CD4-positive, alpha-beta T cell treated with Interleukin-15 for 4 hours (primary cell): ENCODE results near the gene PARP2.
"Not testable (repeated sequence)": the region's sequence is repeated elsewhere in the genome, so short reads cannot be mapped to it uniquely, and the experiment has no call there.

ENCODE experiments used
- DNase-seq: peaks from one replicate; pipeline ENCODE4 v3.0.0-alpha.2; 2020; ENCODE audit warnings: low spot score

Gene PARP2

DNA sequence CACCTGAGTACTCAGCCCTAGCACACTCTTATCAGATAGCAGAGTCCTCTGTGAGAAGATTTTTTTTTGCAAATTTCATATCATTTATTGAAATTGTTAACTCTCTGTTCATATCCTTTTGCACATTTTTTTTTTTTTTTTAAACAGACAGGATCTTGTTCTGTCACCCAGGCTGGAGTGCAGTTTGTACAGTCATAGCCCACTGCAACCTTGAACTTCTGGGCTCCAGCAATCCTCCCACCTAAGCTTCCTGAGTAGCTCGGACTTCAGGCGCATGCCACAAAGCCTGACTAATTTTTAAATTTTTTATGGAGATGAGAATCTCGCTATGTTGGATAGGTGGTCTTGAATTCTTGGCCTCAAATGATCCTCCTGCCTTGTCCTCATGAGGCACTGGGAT is 4.3 kb downstream of the PARP2 start:
- no peak for DNase-seq

- no peak for DNase-seq
These were observed 6.8 kb downstream of the PARP2 start for GRCh38 chr14:20350282-20350681.

DNA sequence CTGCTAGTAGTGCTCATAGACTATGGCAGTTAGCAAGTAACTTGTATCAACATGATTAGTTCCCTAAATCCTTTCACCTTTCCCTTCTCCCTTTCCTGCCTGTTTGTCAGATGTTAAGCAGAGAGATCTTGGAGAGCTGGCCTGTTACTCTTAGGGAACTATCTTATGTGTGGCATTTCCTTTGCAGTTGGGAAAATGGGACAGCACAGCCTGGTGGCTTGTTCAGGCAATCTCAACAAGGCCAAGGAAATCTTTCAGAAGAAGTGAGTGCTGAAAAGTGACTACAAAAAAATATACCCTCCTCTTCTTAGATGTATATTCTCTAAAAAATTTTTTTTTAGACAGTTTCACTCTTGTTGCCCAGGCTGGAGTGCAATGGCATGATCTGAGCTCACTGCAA is 7.4 kb downstream of the PARP2 start:
- no peak for DNase-seq

- DNase-seq, result no peak
These were observed 13.0 kb downstream of the PARP2 start for GRCh38 chr14:20356422-20356821.

DNA sequence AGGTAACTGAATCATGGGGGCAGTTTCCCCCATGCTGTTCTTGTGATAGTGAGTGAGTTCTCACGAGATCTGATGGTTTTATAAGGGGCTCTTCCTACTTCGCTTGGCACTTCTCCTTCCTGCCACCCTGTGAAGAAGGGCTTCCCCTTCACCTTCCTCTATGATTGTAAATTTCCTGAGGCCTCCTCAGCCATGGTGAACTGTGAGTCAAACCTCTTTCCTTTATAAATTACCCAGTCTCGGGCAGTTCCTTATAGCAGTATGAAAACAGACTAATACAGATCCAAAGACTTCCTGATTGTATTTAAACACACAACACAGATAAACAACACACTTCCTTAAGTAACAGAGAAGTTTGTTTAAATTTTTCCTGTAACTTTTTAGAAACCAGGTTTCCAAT is 15.0 kb downstream of the PARP2 start:
- DNase-seq, result not testable (repeated sequence)

- DNase-seq, result no peak
These were observed 22.5 kb downstream of the PARP2 start for GRCh38 chr14:20365928-20366327.

- no peak for DNase-seq
These were observed 29.4 kb downstream of the PARP2 start for GRCh38 chr14:20372796-20373195.

- DNase-seq, result no peak
These were observed 32.0 kb downstream of the PARP2 start for GRCh38 chr14:20375471-20375870.

DNA sequence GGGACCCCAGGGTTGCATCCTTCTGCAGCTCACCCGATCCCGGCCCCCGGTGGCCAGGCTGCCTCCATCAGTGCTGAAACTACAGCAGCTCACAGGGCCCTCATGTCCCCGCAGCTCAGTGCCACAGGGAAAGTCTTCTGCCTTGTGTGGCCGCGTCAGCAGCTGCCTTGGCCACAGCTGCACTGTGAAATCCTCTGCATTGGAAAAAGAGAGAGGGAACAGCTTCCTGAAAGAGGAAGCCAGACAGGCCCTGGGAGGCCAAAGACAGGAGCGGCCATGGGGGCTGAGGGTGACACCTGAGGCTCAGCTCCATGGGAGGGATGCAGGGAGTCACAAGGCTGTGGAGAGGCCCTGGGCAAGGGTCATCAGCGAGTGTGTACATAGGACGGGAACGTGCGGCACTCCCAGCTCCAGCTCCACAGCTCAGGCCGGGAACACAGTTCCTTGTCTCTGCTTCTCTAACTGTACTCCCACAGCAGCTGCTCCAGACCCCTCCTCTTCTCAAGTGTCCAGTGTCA is 32.7 kb downstream of the PARP2 start:
- DNase-seq, result no peak

DNA sequence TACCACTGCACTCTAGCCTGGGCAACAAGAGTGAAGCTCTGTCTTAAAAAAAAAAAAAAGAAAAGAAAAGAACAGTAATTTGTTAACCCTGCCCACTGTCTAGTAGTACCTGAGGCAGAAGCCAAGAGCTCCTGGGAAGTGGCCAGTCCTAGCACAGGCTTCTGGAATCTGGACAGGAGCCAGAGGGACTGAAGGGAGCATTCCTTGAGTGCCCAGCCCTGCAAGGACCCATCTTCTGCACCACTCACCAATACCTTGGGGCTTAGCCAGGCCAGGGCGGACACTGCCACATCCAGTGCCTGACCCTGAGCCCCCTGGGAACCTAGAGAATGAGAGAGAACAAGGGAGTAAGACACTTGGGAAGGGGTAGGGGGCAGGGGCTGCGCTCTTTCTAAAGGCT is 33.7 kb downstream of the PARP2 start:
- no peak for DNase-seq

GRCh38 chr14:20379743-20380142 is 36.3 kb downstream of the PARP2 start:
- no peak for DNase-seq

DNA sequence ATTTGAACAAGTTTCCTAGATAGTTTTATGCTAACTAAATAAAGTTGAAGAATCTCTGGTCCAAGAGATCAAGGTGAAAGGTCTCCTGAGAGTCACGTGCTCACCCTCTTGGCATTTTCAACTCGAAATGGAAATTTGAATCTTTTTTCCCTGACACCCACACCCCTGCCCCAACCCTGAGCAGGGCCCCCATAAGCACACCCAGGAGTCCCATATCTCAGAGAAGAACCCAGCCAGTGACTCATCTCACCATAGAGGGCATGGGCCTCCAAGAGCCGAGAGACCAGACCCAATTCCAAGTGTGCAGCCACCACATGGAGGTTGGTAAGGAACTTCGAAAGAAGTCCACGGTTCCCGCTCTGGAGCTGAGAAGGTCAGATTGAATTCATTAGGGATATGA is 37.2 kb downstream of the PARP2 start:
- no peak for DNase-seq

DNA sequence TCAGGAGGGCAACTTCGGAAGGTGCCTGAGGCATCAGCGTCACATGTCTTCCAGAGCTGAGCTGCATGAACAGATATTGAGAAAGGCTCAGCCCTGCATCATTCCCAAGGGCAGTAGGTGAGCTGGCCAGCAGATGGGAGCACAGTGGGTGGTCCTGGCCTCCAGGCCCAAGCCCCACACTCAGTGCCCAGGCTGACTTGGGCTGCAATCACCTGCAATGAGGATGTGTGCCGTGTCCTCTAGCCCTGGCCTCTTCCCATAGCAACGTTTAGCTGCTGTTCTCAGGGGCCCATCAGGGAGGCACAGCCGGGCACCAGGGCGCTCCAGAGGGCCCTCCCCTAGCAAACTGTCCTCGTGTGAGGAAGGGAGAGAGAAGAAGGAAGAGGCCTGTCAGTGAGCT is 37.9 kb downstream of the PARP2 start:
- no peak for DNase-seq

GRCh38 chr14:20382526-20382925 is 39.1 kb downstream of the PARP2 start:
- no peak for DNase-seq

DNA sequence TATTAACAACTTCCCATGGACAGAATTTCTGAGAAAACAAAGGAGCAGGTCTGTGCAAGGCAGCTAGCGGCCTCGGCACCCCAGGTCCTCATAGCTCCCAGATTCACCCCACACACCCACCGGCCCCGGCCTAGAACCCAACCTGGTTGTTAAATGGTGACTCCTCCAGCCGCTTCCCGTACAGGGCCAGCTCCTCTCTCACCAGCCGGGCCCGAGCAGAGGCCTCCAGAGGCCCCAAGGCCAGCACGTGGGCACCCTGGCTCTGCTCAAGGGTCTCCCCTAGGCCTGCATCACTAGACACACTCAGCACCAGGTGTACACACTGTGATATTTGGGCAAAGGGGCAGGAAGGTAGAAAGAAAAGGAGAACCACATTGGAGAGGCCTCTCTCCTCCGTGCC is 39.6 kb downstream of the PARP2 start:
- no peak for DNase-seq

DNA sequence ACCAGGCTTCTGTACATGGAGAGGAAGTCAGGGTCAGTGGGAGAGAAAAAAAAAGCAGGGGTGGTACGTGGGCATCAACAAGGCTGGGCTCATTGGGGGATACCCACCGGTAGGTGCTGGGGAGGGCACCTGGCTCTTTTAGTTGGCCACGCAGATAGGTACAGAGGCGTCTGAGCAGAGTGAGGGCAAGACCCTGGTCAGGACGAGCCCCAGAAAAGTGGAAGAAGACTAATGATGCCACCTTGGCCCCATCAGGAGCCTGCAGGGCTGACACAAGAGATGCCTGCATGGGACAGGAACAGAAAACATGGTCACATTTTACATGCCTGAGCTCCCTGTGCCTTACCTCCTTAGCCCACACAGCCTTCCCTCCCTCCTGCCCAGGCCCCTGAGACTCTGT is 40.2 kb downstream of the PARP2 start:
- DNase-seq, result no peak

DNA sequence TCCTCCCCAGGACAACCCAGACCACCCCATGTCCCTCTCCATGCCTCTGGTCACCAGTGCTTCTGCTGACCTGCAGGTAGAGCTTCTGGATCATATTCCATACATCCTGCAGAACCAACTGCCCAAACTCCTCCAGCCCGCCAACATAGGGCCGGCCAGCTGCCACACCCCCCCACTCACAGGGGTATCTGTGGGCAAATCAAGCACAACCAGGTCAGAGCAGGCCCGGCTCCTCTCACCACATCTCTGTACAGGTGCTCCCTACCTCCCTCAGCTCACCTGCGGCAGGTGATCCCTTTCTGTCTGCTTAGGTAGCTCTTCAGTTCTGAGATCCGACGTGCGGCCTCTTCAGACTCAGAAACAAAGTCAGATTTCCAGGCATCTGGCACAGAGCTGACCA is 40.9 kb downstream of the PARP2 start:
- DNase-seq, result no peak

- DNase-seq, result no peak
These were observed 41.5 kb downstream of the PARP2 start for GRCh38 chr14:20384886-20385285.

DNA sequence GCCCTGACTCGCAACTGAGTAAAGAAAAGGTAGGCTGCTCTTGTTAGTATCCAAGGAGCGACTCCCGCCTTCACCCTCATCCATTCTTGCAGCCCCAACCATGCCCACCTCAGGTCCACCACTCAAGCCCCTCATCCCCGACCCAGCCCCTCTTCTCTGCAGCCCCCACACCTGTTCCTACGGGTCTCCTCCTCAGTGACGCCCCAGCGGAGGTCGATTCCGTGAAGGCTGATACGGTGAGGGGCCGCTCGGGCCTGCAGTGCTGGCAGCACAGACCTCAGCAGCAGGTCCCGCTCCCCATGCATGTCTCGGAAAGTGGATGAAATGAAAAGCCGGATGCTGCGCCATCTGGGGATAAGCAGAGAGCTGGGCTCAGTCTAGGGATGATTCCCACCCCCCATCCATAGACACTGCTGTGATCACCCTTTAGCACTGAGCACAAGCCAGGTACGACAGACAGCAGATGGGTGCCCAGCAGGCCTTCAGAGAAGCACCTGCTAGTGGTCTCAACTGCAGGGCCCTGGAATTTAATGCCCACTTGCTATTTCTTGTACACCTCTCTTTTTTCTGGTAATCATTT is 42.9 kb downstream of the PARP2 start:
- DNase-seq, result no peak

DNA sequence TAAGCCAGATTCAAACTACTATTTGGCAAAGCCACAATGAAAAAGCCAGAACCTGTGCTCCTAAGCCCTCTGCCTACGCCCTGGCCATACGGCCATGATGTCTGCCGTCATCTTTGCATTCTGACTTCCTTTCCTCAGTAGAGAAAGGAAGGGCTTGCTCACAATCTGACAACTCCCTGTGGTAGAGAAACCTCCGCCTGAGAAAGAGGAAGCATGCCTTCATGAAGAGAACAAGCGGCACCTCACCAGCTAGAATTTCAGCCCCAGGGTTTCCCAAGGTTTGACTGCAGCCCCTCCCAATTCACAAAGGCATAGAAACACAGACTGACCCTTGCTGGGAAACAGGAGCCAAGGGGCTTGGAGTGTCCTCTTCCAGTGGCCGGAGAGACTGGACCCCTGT is 44.1 kb downstream of the PARP2 start:
- no peak for DNase-seq

- no peak for DNase-seq
These were observed 44.7 kb downstream of the PARP2 start for GRCh38 chr14:20388159-20388558.

DNA sequence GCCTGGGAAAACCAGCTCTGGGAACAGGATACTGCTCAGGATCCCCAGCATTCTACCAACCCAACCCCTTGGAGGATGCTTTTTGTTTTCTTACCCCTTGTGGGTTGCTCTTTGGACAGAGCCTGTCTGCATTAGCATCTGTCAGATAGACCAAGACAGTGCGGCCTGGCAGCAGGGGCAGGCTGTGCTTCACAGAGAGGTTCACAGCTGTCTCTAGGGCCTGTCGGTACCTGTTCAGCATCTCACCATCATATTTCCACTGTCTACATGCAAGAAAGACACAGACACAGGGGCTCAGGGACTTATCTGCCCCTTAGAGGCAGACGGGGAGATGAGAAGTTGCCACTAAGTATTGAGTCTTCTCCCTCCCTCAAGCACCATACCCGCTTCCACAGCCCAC is 48.1 kb downstream of the PARP2 start:
- no peak for DNase-seq

DNA sequence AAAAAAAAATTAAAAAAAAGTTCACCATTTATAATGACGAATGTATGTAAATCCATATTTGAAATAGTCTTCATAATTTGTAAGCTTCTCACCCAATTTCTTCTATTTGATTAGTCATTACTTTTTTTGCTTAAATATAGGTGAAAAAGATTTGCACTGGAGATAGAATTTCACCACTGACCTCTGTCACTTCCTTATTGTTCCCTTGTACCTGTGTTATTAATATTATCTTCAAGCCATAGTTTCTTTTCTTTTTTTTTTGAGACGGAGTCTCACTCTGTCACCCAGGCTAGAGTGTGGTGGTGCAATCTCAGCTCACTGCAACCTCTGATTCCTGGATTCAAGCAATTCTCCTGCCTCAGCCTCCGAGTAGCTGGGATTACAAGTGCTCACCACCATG is 54.1 kb downstream of the PARP2 start:
- DNase-seq, result no peak

DNA sequence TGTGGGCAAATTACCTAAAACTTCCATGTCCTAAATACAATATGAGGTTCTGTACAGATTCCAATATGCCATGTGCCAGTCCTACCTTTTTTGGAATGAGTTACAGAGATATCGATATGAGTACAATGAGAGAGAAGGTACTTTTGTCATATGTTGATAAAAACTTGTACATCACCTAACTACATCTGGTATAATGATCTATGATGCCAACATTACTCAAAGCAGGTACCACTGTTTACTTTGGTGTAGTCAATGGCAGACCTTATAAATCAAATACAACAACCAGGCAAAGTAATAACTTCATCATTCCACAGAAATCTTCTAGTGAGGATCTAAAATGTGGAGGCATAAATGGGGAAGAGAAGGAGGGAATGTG is 57.1 kb downstream of the PARP2 start:
- no peak for DNase-seq
